HG03457 (cell line): ENCODE measurements around the gene OSMR.

Source experiments
- ATAC-seq: cut with Tn5 transposase; IDR thresholded peaks from one replicate; pipeline ENCODE4 v1.9.1; 2021; ENCODE audit warnings: moderate number of reproducible peaks; ENCODE audit not compliant: unreplicated experiment

The OSMR gene

DNA sequence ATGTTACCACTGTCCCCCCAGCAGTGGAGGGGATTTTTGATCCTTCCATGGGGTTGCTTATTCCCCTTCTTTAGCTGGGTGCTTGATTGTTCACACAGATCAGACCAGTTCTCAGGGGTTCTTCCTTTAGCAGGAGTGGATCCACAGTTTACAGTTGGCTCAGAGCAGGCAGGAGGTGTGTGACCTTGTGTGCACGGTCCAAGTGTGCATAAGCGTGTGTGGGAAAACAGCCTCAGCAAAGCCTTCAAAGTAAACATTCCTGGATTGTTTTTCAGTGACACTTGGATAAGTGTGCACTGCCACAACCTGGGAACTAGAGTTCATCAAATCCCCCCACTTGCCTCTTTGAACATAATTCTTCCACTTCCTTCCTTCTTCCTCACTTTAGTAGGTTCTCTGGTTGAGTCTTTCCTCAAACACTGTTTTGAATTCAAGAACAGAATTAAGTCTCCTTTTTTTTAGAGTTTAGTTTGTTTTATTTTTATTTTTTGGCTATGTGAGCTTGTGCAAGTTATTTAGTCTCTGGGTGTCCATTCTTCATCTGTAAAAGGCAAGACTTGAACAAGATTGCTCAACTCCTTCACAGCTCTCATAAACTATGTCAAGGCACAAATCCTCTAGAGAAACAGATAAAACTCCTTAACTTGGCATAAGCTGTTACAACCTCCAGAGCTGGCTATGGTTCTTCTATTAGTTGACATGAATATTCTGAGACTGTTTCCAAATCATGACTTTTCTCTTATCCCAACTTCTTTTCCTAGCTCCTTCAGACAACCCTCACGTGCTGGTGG, 78.0 kb downstream of the OSMR start:
- ATAC-seq = no peak

DNA sequence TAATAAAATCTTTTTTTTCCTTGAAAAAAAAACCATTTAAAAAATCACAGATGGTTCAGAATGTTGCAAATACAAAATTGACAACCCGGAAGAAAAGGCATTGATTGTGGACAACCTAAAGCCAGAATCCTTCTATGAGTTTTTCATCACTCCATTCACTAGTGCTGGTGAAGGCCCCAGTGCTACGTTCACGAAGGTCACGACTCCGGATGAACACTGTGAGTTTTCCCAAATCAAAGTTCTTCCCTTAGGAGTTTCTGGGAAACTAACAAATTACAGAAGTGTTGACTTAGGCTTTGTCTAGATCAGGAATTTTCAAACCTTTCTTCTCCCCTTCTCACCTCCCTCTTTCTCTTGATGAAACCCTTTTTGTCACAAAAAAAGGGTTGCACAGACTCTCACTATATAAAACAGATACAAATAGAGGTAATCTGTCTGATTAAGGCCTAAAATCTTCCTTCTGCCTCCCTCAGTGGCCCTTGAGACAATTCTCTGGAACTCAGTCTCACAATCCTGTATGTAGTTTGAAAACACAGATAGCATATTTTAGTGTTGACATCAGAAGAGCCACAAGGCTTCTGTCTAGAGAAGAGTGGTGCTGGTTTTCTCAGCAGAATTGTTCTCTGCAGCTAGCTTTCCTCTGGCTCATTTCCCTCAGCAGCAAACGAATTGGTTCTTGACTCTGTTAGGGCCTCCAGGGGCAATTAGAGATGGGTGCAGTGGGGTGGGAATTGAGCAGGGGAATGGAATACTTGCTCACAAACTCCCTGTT, 79.5 kb downstream of the OSMR start:
- no peak for ATAC-seq

DNA sequence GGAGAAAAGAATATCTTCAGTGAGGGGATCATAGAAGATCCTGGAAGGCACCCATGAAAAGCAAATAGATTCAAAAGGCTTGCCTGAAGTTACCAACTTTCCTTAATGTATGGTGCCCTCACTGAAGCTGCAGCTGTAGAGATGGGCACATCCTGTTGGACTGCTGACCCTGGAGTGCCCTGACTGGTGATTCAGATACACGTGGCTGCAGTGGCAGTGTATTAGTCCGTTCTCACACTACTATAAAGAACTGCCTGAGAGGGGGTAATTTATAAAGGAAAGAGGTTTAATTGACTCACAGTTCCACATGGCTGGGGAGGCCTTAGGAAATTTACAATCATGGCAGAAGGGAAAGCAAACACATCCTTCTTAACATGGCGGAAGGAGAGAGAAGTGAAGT, 80.3 kb downstream of the OSMR start:
- ATAC-seq = no peak

DNA sequence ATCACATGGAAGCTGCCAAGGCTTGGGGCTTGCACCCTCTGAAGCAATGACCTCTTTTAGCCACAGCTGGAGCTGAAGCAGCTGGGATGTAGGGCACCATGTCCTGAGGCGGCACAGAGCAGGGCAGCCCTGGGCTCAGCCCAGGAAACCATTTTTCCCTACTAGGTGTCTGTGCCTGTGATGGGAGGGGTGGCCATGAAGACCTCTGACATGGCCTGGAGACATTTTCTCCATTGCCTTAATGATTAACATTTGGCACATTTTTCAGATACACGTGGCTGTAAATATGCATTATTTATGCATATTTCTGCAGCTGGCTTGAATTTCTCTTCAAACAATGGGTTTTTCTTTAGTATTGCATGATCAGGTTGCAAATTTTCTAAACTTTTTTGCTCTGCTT, 81.7 kb downstream of the OSMR start:
- no peak for ATAC-seq

DNA sequence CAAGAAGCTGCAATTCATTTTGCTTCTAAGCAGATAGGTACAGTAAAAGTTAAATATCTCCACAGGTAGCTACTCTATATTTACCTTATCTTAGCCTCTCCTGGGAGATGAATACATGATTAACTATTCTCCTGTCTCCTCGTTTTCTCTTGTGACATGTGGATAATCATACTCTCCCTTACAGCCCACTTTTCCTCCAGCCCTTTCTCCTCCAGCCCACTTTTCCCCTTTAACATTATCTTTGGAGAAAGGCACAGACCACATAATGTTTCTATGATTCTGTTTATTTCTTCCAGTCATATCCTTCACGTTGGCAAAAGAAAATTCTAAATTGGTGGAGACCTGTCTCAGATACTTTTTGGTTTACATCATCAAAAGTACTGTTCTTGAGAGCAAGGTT, 84.0 kb downstream of the OSMR start:
- ATAC-seq = no peak

DNA sequence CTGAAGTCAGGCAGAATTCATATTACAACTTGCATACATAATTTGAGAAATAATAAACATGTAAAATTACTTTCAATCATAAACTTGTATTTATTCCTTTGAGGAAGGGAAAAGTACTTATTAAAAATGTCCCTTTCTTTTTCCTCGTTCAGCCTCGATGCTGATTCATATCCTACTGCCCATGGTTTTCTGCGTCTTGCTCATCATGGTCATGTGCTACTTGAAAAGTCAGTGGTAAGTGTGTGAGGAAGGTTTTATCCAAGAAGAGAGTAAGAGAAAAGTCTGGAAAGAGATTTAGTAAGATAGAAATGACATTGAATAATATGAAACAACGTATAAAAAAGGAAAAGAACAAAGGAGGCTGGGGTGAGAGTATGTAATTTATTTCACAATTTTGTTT, 85.9 kb downstream of the OSMR start:
- ATAC-seq = no peak

DNA sequence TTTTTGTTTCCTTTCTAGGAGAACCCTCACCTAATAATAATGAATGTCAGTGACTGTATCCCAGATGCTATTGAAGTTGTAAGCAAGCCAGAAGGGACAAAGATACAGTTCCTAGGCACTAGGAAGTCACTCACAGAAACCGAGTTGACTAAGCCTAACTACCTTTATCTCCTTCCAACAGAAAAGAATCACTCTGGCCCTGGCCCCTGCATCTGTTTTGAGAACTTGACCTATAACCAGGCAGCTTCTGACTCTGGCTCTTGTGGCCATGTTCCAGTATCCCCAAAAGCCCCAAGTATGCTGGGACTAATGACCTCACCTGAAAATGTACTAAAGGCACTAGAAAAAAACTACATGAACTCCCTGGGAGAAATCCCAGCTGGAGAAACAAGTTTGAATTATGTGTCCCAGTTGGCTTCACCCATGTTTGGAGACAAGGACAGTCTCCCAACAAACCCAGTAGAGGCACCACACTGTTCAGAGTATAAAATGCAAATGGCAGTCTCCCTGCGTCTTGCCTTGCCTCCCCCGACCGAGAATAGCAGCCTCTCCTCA, 87.1 kb downstream of the OSMR start:
- ATAC-seq = no peak

DNA sequence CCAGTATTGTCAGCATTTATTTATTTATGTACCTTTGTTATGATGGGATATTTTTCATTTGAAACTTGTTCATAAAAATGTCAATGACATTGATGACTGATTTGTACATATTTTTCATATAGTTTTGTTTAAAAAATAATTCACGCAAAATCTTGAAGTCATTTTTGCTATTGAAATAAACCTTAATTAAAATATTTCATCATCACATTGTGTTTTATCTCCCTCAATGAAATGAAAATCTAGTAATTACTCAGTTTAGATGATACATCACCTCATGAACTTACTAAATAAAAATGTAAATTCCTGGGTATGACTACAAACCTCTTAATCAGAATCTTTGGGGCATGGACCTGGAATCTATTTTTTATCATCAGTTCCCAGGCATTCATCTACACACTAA, 89.6 kb downstream of the OSMR start:
- ATAC-seq = no peak

DNA sequence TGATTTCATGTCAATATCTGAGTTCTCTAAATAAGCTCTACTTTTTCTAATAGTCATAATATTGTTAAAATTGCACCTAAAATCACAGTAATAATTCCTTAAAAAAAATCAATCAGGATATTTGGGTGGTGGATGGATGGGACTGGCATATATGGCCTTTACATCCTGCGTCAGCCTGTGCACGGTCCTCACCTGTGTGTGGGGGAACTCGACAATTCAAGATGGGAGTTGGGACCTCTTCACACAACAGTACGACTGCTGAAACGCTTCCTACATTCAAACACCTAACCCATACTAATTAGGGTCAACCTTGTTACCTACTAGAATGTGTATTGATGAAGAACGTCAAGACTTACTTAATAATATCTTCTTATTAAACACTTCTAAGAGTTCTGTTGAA, 90.5 kb downstream of the OSMR start:
- ATAC-seq = no peak

DNA sequence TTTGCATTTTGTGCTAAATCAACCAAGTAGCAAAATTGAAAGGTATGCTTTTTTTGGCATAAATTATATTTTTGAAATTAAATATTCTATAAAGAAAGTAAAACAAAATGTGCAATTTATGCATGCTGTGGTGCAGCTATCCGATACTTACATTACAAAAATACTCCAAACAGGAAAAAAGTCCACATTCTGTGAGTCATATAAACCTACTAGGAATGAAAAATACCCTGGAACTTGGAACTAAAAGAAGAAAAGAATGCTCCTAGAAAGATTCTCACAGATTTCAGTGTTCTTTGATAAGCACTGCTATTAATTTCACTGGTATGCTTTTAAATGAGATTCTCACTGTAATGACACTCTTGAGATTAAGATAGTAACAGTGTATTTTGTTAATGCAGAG, 92.6 kb downstream of the OSMR start:
- no peak for ATAC-seq

DNA sequence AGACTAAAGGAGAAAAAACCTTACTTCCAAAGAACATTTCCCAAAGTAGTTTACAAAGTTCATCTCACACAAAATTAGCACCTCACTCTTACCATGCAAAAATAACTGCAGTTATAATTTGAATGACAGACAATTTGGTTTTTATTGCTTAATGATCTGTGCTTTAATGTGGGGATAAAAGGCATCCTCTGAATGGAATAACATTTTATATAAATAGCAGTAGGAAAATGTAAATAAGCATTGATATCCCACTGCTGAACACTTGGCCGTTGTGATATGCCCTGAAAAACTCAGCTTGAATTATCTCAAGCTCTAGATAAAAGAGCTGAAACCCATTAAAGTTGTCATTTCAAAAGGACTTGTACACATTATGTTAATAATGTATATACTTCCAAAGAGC, 93.2 kb downstream of the OSMR start:
- ATAC-seq = no peak

DNA sequence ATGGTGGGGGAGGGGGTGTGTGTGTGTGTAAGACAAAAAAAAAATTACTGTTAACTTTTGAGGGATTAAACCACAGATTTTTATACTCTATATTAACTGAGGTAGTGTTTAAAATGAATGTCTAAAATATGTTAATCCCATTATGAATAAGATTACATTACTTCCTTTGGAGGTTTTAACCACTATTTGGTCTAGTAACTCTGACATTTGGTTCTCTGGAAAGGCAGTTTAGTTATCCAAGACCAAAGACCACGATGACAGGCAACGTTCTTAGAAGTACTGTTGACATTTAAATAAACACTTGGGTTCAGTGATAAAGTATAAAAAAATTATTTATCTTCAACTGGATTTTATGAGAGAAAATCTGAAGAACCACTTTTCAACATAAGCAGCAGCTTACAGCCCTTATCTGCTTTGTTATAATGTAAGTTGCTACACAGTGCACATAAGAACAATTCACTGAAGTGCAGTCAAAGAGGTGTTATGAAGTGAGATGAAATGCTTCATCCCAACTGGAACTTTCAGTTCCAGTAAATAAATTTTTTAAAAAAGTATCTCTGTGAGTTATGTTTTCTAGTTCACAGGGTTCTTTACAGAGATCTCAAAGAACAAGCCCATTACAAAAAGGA, 94.5 kb downstream of the OSMR start:
- ATAC-seq = no peak

DNA sequence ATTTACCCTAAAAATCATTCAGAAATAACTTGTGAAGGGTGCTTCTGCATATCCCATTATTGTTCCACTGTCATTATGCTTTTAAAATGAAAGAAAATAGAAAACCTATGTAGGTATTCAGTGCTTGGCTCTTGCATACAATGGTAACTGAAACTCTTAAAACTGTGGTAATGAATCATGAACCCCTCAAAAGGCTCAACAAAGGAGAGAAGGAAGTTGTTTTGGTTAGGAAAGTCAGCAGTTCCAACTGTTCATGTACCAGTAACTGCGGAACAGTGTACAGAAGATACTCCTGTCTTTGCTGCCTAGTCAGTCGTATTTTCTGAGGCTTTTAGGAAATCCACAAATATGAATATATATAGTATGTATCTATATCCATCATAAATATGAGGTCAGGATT, 96.1 kb downstream of the OSMR start:
- ATAC-seq = no peak

DNA sequence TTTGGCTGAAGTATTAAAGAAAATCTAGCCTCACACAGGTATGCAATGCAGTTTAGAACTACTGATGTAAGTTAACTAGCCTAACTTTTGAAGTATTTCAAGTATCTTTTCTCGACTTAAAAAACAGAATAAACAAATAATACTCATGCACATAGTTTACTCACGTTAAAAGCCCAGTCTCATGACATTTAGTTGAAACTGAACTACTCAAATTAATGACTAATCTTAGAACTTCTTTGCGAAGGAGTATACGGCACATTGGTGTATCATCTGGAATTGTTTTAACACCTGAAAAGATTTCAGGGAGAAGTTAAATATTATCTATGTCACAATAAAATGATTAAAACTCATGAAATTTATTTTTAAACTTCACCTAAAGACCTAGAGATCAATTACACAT, 98.5 kb downstream of the OSMR start:
- ATAC-seq = no peak

DNA sequence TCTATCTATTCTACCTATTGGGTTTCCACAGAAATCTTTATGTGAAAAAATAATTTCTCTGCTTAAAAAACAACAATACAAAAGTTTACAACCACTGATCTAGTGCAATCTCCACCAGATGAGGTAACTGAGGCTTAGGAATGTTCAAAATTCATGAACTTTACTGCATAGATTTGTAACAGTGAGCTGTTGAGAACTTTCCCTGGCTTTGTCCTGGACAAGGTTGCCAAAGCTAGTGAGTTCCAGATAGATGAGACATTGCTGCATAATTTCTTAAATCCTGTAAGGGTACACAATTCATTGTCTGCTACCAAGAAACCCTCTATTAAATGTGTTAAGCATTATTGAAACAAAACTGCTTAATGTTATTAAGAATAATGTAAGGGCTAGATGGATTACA, 102.7 kb downstream of the OSMR start:
- no peak for ATAC-seq

DNA sequence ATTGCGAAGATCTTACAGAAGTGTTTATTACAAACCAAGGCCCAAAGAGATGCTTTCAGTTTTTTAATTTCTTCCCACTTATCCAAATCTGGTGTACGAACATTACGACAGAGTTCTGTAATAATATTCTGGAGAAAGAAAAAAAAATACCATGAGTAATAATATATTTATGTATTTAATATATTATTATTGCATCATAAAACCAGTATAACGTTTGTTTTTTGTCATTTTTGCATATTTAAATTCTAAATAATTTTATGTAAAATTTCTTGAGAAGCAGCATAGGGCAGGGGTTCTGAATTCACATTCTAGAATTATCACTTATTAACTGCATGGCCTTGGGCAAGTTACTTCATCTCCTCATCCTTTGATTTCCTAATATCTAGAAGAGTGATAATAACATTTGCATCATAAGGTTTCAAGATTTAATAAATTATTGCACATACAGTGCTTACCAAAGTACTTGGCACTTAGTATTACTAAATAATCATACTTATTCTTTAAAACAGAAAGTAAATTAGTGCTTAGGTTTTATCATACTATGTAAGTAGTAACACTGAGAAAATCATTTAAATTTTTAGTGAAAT, 107.7 kb downstream of the OSMR start:
- no peak for ATAC-seq

DNA sequence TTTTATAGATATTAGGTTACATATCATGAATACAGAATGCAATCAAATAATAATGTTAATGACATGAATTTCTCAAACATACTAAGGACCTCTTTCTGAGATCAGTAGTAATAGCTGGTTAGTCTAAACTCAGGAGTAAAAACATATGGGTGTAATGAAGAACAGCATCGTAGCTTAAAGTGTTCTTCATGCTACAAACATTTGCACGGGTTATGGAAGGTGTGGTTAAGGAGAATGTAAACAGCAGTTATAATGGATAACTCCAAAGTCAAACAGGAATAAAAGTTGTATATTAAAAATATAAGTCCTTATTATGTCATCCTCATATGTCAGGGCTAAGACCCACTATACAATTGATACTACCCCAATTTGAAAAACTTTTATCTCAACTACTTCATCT, 115.9 kb downstream of the OSMR start:
- ATAC-seq = no peak

DNA sequence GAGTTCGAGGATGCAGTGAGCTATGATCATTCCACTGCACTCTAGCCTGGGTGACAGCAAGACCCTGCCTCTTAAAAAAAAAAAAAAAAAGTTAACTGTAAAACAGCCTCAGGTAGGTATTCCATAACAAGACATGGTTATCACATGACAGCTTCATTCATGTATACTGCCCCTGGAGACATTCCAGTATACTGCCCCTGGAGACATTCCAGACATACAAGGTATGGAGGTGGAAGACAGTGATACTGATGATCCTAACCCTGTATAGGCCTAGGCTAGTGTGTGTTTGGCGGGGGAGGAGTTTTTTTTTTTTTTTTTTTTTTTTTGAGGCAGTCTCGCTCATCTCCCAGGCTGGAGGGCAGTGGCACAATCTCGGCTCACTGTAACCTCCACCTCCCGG, 122.9 kb downstream of the OSMR start:
- ATAC-seq = no peak

DNA sequence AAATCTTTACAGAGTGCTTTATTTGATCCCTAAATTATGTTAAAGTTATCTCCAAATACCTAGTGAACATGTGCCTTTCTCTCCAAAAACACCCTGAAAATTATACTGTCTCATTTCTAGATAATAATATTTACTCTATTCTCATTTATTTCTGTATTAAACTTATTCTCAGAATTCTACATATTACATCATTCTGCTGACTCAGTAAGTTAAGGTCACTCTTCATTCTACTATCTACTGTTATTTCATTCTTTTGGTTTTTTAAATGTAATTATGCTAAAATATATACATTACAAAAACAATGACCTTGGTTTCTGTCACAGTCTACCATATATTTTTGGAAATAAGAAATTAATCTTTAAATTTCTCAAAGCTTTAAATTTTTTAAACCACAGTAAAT, 132.2 kb downstream of the OSMR start:
- no peak for ATAC-seq

DNA sequence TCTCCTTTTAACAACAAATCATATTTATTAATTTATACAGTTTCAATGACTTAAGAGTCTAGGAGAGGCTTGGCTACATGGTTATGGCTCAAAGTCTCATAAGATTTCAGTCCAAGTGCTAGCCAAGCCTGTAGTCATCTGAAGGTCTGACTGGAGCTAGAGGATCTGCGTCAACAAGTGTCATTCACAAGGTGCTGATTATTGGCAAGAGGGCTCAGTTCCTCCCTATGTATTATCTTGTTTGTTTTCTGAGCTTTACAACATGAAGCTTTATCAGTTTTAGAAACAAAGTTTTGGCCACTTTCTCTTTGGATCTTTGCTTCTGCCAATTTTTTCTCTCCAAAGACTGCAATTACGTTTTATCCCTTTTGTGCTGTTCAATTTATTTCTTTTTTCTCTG, 133.7 kb downstream of the OSMR start:
- ATAC-seq = no peak
